H1 (cell line): ENCODE measurements around the gene EXOC2. TPM values are rescaled to one million over a fixed set of nuclear protein-coding genes. Genes with fewer than 3 reads are reported as not detected.

Experiments used
- CTBP2 ChIP-seq: IDR thresholded peaks from 2 replicates; pipeline ENCODE4 v1.7.0; 2011; ENCODE audit warnings: borderline replicate concordance, mild to moderate bottlenecking, moderate library complexity, mixed read lengths, low read length; ENCODE audit not compliant: insufficient read depth, insufficient read length
- EGR1 ChIP-seq: IDR thresholded peaks from 2 replicates; pipeline ENCODE4 v1.6.1; 2011; ENCODE audit warnings: low read depth, low read length, borderline replicate concordance
- FOSL1 ChIP-seq: IDR thresholded peaks from 2 replicates; pipeline ENCODE4 v1.6.1; 2011; ENCODE audit warnings: mild to moderate bottlenecking, low read depth, low read length, moderate library complexity; ENCODE audit not compliant: insufficient read depth
- HDAC6 ChIP-seq: IDR thresholded peaks from one replicate; pipeline ENCODE4 v1.7.1; 2012; ENCODE audit warnings: low read depth, mild to moderate bottlenecking, inconsistent platforms, low read length, moderate library complexity
- TBP ChIP-seq: IDR thresholded peaks from 2 replicates; pipeline ENCODE4 v1.6.1; 2011; ENCODE audit warnings: low read depth, low read length, improper control_type of control experiment
- polyA plus RNA-seq, 7 experiments: library from polyadenylated mRNA; depleted of rRNA in 3 of 7; stranded (reverse) in 5 of 7; unstranded in 2 of 7; fragments of >200 nt in 5 of 7; fragments of 200-250 nt in 2 of 7; gene quantifications; 1 replicate in 5 of 7; 2 replicates in 1 of 7; 4 replicates in 1 of 7; pipeline versions ENCODE4 v1.2.1 to v1.2.3, GENCODE V29; 2011 to 2013; ENCODE audit warnings: missing spikeins in 2 of 7, mixed read lengths in 2 of 7
- total RNA-seq: library from RNA; stranded (reverse); fragmentation: NEBNext Ultra II Directional; extraction: Animal tissue kit (Norgen Biotek cat#: 25700); gene quantifications from 2 replicates; pipeline ENCODE4 v1.2.1, GENCODE V29; 2021
- TF ChIP-seq, protein P1 (sequence below): IDR thresholded peaks from 2 replicates; pipeline ENCODE4 v1.6.1; 2012; ENCODE audit warnings: inconsistent platforms
- TF ChIP-seq, protein P2 (sequence below): IDR thresholded peaks from 2 replicates; pipeline ENCODE4 v1.6.1; 2011; ENCODE audit warnings: low read depth, mild to moderate bottlenecking, low read length; ENCODE audit not compliant: insufficient read depth

The EXOC2 gene
- total and polyA plus RNA-seq, 2 of the 8 experiments (the other 6 are each of a cell fraction or from before 2014, with no cell fraction given): 25.5 to 44.4 TPM

DNA sequence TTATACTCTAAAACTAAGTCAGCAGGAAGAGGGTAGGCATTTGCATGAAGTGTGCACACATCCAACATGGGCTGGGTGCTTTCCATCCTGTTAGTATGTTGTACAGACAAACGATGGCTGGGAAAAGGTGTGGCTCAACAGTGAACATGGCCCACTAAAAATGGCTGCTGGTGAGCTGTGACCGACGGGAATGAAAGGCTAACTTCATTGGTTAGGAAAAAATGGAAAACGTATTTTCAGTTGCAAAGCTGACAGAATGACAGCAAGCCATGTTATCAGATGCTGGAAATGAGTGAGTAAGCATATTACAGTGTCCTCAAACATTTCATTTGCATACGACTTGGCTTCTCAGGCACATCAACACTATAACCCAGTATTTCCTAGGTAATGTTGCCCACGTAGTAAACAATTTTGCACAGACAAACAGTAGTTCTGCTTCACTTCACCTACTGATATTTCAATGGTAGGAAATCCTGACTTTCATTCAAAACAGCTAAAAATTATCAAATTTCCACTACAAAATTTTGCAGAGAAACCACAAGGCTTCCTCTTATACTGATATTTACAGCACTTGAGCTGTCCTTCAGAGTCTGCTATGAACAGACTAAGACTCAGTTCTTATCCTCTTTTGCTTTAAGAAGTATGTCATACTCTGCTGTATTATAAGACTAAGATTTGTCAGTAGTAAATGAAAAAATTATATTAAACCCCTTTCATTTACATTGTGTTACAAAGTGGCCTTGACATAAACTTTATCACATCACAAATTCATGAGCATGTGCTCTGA is 202.5 kb downstream of the EXOC2 start (continued):
- TF ChIP-seq, protein P1, sequence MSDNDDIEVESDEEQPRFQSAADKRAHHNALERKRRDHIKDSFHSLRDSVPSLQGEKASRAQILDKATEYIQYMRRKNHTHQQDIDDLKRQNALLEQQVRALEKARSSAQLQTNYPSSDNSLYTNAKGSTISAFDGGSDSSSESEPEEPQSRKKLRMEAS: no peak
- no peak for TF ChIP-seq EGR1
- TF ChIP-seq, protein P2, sequence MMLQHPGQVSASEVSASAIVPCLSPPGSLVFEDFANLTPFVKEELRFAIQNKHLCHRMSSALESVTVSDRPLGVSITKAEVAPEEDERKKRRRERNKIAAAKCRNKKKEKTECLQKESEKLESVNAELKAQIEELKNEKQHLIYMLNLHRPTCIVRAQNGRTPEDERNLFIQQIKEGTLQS: no peak
- no peak for TF ChIP-seq CTBP2
- TF ChIP-seq TBP: no peak
- no peak for TF ChIP-seq FOSL1
- no peak for TF ChIP-seq HDAC6
- TF ChIP-seq, all 59 proteins: peak for 0
